Brain microvascular endothelial cell (primary cell): ENCODE measurements around the gene NLK.

Experiments used
- DNase-seq: peaks from one replicate; pipeline ENCODE4 v3.0.0-alpha.2; 2020
- H3K27ac ChIP-seq: fragments of 250-450 bp; sonication (Bioruptor Pico); 2 replicates; pipeline ENCODE4 v1.5.1; 2020; ENCODE audit warnings: mild to moderate bottlenecking, moderate library complexity
- H3K27me3 ChIP-seq: fragments of 250-450 bp; sonication (Bioruptor Pico); replicated peaks from 2 replicates; pipeline ENCODE4 v1.5.1; 2020; ENCODE audit warnings: mild to moderate bottlenecking
- H3K36me3 ChIP-seq: fragments of 250-450 bp; sonication (Bioruptor Pico); replicated peaks from 2 replicates; pipeline ENCODE4 v1.5.1; 2020; ENCODE audit warnings: mild to moderate bottlenecking
- H3K4me3 ChIP-seq: 2 replicates; pipeline ENCODE4 v1.5.1; 2011; ENCODE audit warnings: low read depth, mild to moderate bottlenecking, control low read depth, low read length, moderate library complexity
- in situ Hi-C: cut with HindIII; loops from 2 replicates; pipeline ENCODE4 v1.10.0; 2017; ENCODE audit warnings: low sequenced_read_pairs, low pct_ligation_motif_present
- TF ChIP-seq, protein P1 (sequence below): IDR thresholded peaks from 2 replicates; pipeline ENCODE4 v1.5.1; 2011; ENCODE audit warnings: low read depth, mild to moderate bottlenecking, moderate library complexity, low read length, control low read depth, inconsistent platforms; ENCODE audit errors: missing control alignments

Gene NLK

DNA sequence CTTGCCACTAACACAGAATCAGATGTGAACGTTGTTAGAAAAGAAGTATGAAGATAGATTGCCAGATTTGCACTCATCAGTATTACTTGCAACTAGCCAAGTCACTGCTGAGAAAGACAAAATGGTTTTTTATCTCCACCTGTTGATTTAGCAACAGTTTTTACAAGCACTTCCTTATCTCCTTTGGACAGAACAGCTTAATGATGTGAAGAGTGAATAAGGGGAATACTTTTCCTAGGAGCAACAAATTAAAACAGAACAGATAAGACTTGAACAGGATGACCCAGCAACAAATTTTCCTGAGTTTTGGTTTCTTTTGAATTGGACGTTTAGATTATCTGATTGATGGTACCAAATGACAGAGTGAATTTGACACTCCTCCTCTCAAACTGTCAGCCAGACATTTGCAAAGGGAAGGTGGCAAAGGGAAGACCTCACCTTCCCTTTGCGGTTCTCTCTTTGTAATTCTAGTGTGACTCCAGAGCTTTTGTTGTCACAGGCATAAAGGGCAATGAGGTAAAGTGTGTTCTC is 130.6 kb downstream of the NLK start:
- Histone ChIP-seq H3K27ac (no peak overlapping the region), H3K4me3 (no peak overlapping the region), H3K27me3 (no peaks in the 10 kb centered on the region), H3K36me3 (peaks cover 10% of the 10 kb centered on the region)
- TF ChIP-seq, protein P1, sequence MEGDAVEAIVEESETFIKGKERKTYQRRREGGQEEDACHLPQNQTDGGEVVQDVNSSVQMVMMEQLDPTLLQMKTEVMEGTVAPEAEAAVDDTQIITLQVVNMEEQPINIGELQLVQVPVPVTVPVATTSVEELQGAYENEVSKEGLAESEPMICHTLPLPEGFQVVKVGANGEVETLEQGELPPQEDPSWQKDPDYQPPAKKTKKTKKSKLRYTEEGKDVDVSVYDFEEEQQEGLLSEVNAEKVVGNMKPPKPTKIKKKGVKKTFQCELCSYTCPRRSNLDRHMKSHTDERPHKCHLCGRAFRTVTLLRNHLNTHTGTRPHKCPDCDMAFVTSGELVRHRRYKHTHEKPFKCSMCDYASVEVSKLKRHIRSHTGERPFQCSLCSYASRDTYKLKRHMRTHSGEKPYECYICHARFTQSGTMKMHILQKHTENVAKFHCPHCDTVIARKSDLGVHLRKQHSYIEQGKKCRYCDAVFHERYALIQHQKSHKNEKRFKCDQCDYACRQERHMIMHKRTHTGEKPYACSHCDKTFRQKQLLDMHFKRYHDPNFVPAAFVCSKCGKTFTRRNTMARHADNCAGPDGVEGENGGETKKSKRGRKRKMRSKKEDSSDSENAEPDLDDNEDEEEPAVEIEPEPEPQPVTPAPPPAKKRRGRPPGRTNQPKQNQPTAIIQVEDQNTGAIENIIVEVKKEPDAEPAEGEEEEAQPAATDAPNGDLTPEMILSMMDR, result no peak
- in situ Hi-C loops, result no loop called here
- no peak for DNase-seq

DNA sequence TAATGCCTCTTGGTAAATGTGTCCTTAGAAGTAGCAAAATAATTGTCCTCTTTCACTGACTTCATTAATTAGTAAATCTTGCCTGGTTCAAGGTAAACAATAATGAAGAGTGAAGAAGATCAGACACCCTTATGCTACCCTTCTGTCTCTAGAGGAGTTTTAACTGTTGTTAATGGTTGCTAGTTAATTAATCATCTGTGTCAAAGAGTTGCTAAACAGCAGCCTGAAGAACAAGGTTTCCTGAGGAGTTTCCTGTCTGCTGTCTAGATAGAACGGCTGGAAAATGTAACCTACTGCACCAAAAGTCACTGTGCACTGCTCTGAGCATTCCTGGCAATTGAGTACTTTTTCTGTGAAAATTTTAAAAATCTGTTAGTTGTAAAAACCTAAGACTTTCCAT is 131.3 kb downstream of the NLK start:
- in situ Hi-C loops, result no loop called here
- no peak overlapping the region for H3K27ac ChIP-seq

DNA sequence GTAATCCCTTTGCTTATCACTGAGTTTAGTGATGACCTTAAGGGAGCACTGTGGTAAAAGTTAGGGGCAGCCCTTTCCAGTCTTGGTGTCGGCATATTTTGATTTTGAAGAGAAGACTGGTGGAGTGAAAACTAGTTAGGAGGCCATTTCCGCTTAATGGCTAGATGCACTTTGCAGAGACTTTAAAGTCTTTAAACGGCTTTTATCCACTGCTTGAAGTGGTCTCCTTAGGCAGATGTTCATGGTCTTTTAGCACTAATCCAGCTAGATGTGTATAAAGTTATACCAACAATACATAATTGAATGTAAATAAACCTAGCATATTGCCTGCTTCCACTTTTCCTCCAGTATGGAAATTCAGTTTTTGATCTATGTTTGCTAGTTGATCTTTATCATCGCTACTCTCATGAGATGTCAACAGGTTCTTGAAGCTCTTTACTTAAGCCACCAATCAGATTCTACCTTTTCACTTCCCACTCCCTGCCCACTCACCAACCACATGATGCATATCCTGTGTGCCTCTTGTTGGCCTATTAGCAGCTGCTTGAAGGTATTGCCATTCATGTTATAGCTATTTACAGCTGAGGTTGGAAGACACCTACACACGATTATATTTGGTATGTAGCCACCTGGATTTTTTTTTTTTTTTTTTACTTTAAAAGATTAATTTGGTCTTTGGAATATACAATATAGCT is 132.0 kb downstream of the NLK start:
- H3K27ac ChIP-seq, result no peak overlapping the region
- no peaks in the 10 kb centered on the region for H3K27me3 ChIP-seq
- TF ChIP-seq, protein P1, result no peak
- peaks cover 5% of the 10 kb centered on the region for H3K36me3 ChIP-seq
- H3K4me3 ChIP-seq, result no peak overlapping the region
- DNase-seq, result no peak
- in situ Hi-C loops, result no loop called here

More for the DNA sequence above, 131.3 kb downstream of the NLK start:
- H3K4me3 ChIP-seq, result no peak overlapping the region
- peaks cover 8% of the 10 kb centered on the region for H3K36me3 ChIP-seq
- DNase-seq, result no peak
- H3K27me3 ChIP-seq, result no peaks in the 10 kb centered on the region
- TF ChIP-seq, protein P1, result no peak

DNA sequence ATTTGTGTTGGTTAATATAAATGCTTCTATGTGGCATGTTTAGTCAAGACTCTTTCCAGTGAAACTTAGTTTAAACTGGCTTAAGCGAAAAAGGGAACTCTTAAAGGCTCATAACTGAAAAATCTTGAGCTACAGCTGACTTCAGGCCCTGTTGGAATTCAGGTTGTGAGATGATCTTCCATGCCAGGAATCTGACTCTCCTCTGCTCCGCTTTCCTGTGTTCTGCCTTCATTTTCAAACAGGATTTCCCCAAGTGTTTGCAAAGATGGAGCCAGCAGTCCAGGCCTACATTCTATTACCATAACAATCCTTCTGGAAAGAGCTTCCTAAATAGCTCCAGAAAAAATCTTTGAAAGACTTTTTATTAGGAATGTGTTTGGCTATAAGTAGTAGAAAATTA is 134.9 kb downstream of the NLK start:
- no peak for DNase-seq
- Histone ChIP-seq H3K36me3 (peaks cover 5% of the 10 kb centered on the region), H3K27ac (no peak overlapping the region), H3K4me3 (no peak overlapping the region), H3K27me3 (no peaks in the 10 kb centered on the region)
- TF ChIP-seq, protein P1, result no peak
- in situ Hi-C loops, result no loop called here

DNA sequence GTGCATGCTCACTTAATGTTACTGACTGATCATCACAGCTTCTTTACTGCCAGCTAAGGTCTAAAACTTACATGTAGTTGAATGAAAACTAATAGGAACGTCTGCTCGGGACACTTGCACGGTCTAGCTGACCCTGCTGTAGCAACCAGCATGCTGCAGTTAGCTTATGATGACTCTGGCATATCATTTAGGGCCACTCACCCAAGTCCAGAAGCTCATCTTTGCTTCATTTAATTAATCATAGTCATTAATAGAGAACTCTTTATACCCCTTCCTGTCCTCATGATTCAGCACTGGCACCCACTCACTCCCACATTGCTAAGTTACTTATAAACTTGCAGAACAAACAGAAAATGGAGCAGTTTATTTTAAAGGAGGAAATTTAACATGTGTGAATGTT is 136.3 kb downstream of the NLK start:
- no peaks in the 10 kb centered on the region for H3K27me3 ChIP-seq
- no peak overlapping the region for H3K4me3 ChIP-seq
- no peak overlapping the region for H3K27ac ChIP-seq
- TF ChIP-seq, protein P1, result no peak
- peaks cover 2% of the 10 kb centered on the region for H3K36me3 ChIP-seq
- DNase-seq, result no peak
- in situ Hi-C loops, result no loop called here

DNA sequence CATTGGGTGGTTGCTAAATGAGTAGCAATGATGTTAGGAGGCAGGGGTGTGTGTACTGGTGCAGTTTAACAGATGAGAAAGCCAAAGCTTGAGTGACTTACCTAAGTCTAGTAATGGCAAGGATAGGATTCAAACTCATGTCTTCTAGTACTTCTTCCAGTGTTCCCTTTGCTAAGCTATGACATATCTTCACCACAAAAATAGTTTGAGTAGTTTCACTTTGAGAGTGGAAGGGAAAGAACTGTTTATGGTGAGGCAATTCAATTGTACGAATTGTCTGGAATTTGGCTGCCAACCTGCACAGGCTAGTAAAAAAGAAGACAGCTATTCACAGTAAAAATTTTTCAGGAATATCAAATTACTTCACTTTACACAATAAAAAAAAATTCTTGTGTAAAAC is 138.0 kb downstream of the NLK start:
- no peak overlapping the region for H3K4me3 ChIP-seq
- H3K27me3 ChIP-seq, result no peaks in the 10 kb centered on the region
- peaks cover 2% of the 10 kb centered on the region for H3K36me3 ChIP-seq
- in situ Hi-C loops, result no loop called here
- no peak for DNase-seq
- TF ChIP-seq, protein P1, result no peak
- no peak overlapping the region for H3K27ac ChIP-seq
